WTC11 (cell line): ENCODE measurements around the gene CLTRN. TPM values are rescaled to one million over a fixed set of nuclear protein-coding genes. Genes with fewer than 3 reads are reported as not detected.

Experiments used
- ATAC-seq: fragments of 200-7000 bp; cut with Tn5 transposase; 2 replicates; pipeline ENCODE4 v1.10.0; 2021; ENCODE audit warnings: mild to moderate bottlenecking, moderate library complexity
- CTCF ChIA-PET: fragments of 300-600 bp; sonication (Branson Sonifier 250); formaldehyde crosslinking; loops from one replicate; lab custom pipeline; 2021; ENCODE audit warnings: antibody characterized with exemption; lab: Charles Lee
- POLR2A ChIA-PET: fragments of 350-600 bp; sonication (Branson Sonifier 250); formaldehyde crosslinking; loops from one replicate; lab custom pipeline; 2021; ENCODE audit warnings: antibody characterized with exemption; lab: Charles Lee
- DNase-seq: peaks from one replicate; pipeline ENCODE4 v3.0.0; 2021; ENCODE audit warnings: low spot score
- H3K27ac Mint-ChIP-seq: 2 replicates; pipeline ENCODE4 v1.8.0; 2021; ENCODE audit warnings: mixed read lengths
- H3K27me3 Mint-ChIP-seq: 2 replicates; pipeline ENCODE4 v1.8.0; 2021; ENCODE audit warnings: low read depth, mild to moderate bottlenecking, moderate library complexity, mixed read lengths
- H3K36me3 Mint-ChIP-seq: 2 replicates; pipeline ENCODE4 v1.8.0; 2021; ENCODE audit warnings: mixed read lengths
- H3K4me1 Mint-ChIP-seq: 2 replicates; pipeline ENCODE4 v1.8.0; 2022; ENCODE audit warnings: mixed read lengths
- H3K4me3 Mint-ChIP-seq: 2 replicates; pipeline ENCODE4 v1.8.0; 2021; ENCODE audit warnings: mild to moderate bottlenecking, moderate library complexity, mixed read lengths
- H3K9me3 Mint-ChIP-seq: 2 replicates; pipeline ENCODE4 v1.8.0; 2021; ENCODE audit warnings: mixed read lengths
- ATF1 ChIP-seq: sonication (generic); formaldehyde crosslinking; IDR thresholded peaks from 2 replicates; pipeline ENCODE4 v1.8.1; 2023; ENCODE audit warnings: mild to moderate bottlenecking, moderate library complexity, missing genetic modification reagents
- CREB1 ChIP-seq: sonication (generic); formaldehyde crosslinking; IDR thresholded peaks from 2 replicates; pipeline ENCODE4 v1.8.0; 2023; ENCODE audit warnings: mild to moderate bottlenecking, missing genetic modification reagents
- ETV6 ChIP-seq: sonication (generic); formaldehyde crosslinking; IDR thresholded peaks from 2 replicates; pipeline ENCODE4 v1.8.1; 2022; ENCODE audit warnings: mild to moderate bottlenecking, missing genetic modification reagents
- FOXJ3 ChIP-seq: sonication (generic); formaldehyde crosslinking; IDR thresholded peaks from 2 replicates; pipeline ENCODE4 v1.9.0; 2021; ENCODE audit warnings: missing genetic modification reagents, mild to moderate bottlenecking, borderline replicate concordance
- HMGA2 ChIP-seq: fragments of 250-450 bp; sonication (Bioruptor Pico); IDR thresholded peaks from 2 replicates; pipeline ENCODE4 v1.4.0; 2021; ENCODE audit warnings: mild to moderate bottlenecking, moderate library complexity
- IRF2 ChIP-seq: sonication (generic); formaldehyde crosslinking; IDR thresholded peaks from 2 replicates; pipeline ENCODE4 v1.8.0; 2022; ENCODE audit warnings: low read depth, missing genetic modification reagents, borderline replicate concordance
- OVOL2 ChIP-seq: fragments of 250-450 bp; sonication (Bioruptor Pico); IDR thresholded peaks from 2 replicates; pipeline ENCODE4 v1.9.0; 2021; ENCODE audit warnings: mild to moderate bottlenecking, borderline replicate concordance
- ZNF121 ChIP-seq: sonication (generic); formaldehyde crosslinking; IDR thresholded peaks from 2 replicates; pipeline ENCODE4 v1.8.0; 2023; ENCODE audit warnings: missing genetic modification reagents
- ZNF423 ChIP-seq: fragments of 250-450 bp; sonication (Bioruptor Pico); IDR thresholded peaks from 2 replicates; pipeline ENCODE4 v2.1.2; 2022; ENCODE audit warnings: mild to moderate bottlenecking, moderate library complexity
- total RNA-seq: library from RNA; stranded (reverse); gene quantifications from 3 replicates; pipeline ENCODE4 v1.2.3, GENCODE V29; 2021
- TF ChIP-seq, protein P1 (sequence below): sonication (generic); formaldehyde crosslinking; IDR thresholded peaks from 2 replicates; pipeline ENCODE4 v1.8.1; 2023; ENCODE audit warnings: mild to moderate bottlenecking, missing genetic modification reagents, borderline replicate concordance
- TF ChIP-seq, protein P2 (sequence below): sonication (generic); formaldehyde crosslinking; IDR thresholded peaks from 2 replicates; pipeline ENCODE4 v1.8.0; 2022; ENCODE audit warnings: mild to moderate bottlenecking, missing genetic modification reagents
- TF ChIP-seq, protein P3 (sequence below): fragments of 250-450 bp; sonication (Bioruptor Pico); IDR thresholded peaks from 2 replicates; pipeline ENCODE4 v1.9.0; 2021; ENCODE audit warnings: mild to moderate bottlenecking, borderline replicate concordance
- TF ChIP-seq, protein P4 (sequence below): sonication (generic); formaldehyde crosslinking; IDR thresholded peaks from 2 replicates; pipeline ENCODE4 v1.8.0; 2022; ENCODE audit warnings: missing genetic modification reagents

Gene CLTRN
- total RNA-seq, 1 experiment from 2014 or later, result 1.4 TPM

DNA sequence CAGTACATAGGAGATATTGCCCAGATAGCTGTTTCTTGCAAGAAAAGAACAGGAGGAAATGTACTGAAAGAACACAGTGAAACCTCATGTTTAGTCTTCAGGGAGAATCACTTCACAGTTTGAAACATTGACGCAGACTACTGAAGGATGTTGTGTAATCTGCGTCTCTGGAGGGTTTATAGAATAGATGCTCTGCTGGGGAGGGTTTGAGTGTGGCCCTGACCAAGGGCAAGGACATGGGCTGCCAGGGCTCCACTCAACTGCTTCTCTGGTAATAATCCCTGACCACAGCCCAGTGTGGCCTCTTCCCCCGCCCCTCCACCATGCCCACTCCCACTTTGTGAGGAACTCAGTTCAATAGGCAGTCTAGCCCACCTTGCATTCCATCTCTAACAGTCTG, 48.1 kb downstream of the CLTRN start:
- H3K4me3 Mint-ChIP-seq, result no peak overlapping the region
- ATAC-seq, result no peak
- H3K9me3 Mint-ChIP-seq, result no peaks in the 10 kb centered on the region
- H3K36me3 Mint-ChIP-seq, result no peaks in the 10 kb centered on the region
- H3K4me1 Mint-ChIP-seq, result no peaks in the 10 kb centered on the region
- TF ChIP-seq, protein P1, sequence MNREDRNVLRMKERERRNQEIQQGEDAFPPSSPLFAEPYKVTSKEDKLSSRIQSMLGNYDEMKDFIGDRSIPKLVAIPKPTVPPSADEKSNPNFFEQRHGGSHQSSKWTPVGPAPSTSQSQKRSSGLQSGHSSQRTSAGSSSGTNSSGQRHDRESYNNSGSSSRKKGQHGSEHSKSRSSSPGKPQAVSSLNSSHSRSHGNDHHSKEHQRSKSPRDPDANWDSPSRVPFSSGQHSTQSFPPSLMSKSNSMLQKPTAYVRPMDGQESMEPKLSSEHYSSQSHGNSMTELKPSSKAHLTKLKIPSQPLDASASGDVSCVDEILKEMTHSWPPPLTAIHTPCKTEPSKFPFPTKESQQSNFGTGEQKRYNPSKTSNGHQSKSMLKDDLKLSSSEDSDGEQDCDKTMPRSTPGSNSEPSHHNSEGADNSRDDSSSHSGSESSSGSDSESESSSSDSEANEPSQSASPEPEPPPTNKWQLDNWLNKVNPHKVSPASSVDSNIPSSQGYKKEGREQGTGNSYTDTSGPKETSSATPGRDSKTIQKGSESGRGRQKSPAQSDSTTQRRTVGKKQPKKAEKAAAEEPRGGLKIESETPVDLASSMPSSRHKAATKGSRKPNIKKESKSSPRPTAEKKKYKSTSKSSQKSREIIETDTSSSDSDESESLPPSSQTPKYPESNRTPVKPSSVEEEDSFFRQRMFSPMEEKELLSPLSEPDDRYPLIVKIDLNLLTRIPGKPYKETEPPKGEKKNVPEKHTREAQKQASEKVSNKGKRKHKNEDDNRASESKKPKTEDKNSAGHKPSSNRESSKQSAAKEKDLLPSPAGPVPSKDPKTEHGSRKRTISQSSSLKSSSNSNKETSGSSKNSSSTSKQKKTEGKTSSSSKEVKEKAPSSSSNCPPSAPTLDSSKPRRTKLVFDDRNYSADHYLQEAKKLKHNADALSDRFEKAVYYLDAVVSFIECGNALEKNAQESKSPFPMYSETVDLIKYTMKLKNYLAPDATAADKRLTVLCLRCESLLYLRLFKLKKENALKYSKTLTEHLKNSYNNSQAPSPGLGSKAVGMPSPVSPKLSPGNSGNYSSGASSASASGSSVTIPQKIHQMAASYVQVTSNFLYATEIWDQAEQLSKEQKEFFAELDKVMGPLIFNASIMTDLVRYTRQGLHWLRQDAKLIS, result no peak
- no peak for TF ChIP-seq ZNF423 (CRISPR knock-in tag)
- TF ChIP-seq, protein P2, sequence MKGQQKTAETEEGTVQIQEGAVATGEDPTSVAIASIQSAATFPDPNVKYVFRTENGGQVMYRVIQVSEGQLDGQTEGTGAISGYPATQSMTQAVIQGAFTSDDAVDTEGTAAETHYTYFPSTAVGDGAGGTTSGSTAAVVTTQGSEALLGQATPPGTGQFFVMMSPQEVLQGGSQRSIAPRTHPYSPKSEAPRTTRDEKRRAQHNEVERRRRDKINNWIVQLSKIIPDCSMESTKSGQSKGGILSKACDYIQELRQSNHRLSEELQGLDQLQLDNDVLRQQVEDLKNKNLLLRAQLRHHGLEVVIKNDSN, result no peak
- no peak for TF ChIP-seq ETV6 (CRISPR knock-in tag)
- TF ChIP-seq, protein P3, sequence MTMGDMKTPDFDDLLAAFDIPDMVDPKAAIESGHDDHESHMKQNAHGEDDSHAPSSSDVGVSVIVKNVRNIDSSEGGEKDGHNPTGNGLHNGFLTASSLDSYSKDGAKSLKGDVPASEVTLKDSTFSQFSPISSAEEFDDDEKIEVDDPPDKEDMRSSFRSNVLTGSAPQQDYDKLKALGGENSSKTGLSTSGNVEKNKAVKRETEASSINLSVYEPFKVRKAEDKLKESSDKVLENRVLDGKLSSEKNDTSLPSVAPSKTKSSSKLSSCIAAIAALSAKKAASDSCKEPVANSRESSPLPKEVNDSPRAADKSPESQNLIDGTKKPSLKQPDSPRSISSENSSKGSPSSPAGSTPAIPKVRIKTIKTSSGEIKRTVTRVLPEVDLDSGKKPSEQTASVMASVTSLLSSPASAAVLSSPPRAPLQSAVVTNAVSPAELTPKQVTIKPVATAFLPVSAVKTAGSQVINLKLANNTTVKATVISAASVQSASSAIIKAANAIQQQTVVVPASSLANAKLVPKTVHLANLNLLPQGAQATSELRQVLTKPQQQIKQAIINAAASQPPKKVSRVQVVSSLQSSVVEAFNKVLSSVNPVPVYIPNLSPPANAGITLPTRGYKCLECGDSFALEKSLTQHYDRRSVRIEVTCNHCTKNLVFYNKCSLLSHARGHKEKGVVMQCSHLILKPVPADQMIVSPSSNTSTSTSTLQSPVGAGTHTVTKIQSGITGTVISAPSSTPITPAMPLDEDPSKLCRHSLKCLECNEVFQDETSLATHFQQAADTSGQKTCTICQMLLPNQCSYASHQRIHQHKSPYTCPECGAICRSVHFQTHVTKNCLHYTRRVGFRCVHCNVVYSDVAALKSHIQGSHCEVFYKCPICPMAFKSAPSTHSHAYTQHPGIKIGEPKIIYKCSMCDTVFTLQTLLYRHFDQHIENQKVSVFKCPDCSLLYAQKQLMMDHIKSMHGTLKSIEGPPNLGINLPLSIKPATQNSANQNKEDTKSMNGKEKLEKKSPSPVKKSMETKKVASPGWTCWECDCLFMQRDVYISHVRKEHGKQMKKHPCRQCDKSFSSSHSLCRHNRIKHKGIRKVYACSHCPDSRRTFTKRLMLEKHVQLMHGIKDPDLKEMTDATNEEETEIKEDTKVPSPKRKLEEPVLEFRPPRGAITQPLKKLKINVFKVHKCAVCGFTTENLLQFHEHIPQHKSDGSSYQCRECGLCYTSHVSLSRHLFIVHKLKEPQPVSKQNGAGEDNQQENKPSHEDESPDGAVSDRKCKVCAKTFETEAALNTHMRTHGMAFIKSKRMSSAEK, result no peak
- TF ChIP-seq CREB1 (CRISPR knock-in tag), result no peak
- TF ChIP-seq OVOL2 (CRISPR knock-in tag), result no peak
- TF ChIP-seq FOXJ3 (CRISPR knock-in tag), result no peak
- TF ChIP-seq, protein P4, sequence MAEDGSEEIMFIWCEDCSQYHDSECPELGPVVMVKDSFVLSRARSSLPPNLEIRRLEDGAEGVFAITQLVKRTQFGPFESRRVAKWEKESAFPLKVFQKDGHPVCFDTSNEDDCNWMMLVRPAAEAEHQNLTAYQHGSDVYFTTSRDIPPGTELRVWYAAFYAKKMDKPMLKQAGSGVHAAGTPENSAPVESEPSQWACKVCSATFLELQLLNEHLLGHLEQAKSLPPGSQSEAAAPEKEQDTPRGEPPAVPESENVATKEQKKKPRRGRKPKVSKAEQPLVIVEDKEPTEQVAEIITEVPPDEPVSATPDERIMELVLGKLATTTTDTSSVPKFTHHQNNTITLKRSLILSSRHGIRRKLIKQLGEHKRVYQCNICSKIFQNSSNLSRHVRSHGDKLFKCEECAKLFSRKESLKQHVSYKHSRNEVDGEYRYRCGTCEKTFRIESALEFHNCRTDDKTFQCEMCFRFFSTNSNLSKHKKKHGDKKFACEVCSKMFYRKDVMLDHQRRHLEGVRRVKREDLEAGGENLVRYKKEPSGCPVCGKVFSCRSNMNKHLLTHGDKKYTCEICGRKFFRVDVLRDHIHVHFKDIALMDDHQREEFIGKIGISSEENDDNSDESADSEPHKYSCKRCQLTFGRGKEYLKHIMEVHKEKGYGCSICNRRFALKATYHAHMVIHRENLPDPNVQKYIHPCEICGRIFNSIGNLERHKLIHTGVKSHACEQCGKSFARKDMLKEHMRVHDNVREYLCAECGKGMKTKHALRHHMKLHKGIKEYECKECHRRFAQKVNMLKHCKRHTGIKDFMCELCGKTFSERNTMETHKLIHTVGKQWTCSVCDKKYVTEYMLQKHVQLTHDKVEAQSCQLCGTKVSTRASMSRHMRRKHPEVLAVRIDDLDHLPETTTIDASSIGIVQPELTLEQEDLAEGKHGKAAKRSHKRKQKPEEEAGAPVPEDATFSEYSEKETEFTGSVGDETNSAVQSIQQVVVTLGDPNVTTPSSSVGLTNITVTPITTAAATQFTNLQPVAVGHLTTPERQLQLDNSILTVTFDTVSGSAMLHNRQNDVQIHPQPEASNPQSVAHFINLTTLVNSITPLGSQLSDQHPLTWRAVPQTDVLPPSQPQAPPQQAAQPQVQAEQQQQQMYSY (CRISPR knock-in tag), result no peak
- no peak for TF ChIP-seq HMGA2 (CRISPR knock-in tag)
- no peak for DNase-seq
- no peaks in the 10 kb centered on the region; the same call in 1 of the 2 replicates for H3K27me3 Mint-ChIP-seq
- H3K27ac Mint-ChIP-seq, result no peak overlapping the region
- CTCF ChIA-PET, result no interaction called here
- POLR2A ChIA-PET, result no interaction called here

DNA sequence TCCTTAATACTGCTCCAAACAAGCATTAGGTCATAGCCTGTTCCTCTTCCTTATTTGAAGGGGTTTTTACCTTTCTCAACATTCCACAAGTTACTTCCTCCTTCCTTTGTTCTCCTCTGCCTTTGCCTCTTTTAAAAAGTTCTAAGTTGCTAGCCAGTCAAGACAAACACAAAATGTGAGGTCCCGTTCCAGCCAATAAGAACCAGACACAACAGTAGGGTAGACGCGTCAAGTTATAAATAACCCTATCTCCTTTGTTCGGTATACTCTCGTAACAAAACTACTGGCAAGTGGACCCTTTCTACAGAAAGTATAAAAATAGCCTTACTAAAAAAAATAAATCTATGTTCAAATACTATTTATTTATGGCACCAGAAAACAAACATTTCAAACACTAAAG, 57.5 kb downstream of the CLTRN start:
- H3K4me3 Mint-ChIP-seq, result no peak overlapping the region
- DNase-seq (no peak), ATAC-seq (no peak)
- TF ChIP-seq ATF1 (CRISPR knock-in tag), result no peak
- TF ChIP-seq IRF2 (CRISPR knock-in tag), result no peak
- no peak for TF ChIP-seq ZNF121 (CRISPR knock-in tag)
- 0 out of 2 replicates have a peak, but pooled peaks cover 4% of the 10 kb centered on the region for H3K4me1 Mint-ChIP-seq
- no peaks in the 10 kb centered on the region for H3K27me3 Mint-ChIP-seq
- ChIA-PET CTCF (no interaction called here), POLR2A (no interaction called here)
- H3K27ac Mint-ChIP-seq, result no peak overlapping the region
- no peaks in the 10 kb centered on the region for H3K9me3 Mint-ChIP-seq
- H3K36me3 Mint-ChIP-seq, result no peaks in the 10 kb centered on the region
